HL-60 (cell line): ENCODE results near the gene NSRP1.

ENCODE experiments used
- POLR2AphosphoS5 ChIP-seq: IDR thresholded peaks from 2 replicates; pipeline ENCODE4 v1.6.1; 2012; ENCODE audit warnings: low read depth
- TF ChIP-seq, protein P1 (sequence below): IDR thresholded peaks from 2 replicates; pipeline ENCODE4 v1.6.1; 2012; ENCODE audit warnings: low read depth; ENCODE audit not compliant: insufficient replicate concordance
- TF ChIP-seq, protein P2 (sequence below): IDR thresholded peaks from one replicate; pipeline ENCODE4 v1.5.1; 2011; ENCODE audit warnings: low read length, control low read depth, inconsistent platforms; ENCODE audit not compliant: insufficient read depth

DNA sequence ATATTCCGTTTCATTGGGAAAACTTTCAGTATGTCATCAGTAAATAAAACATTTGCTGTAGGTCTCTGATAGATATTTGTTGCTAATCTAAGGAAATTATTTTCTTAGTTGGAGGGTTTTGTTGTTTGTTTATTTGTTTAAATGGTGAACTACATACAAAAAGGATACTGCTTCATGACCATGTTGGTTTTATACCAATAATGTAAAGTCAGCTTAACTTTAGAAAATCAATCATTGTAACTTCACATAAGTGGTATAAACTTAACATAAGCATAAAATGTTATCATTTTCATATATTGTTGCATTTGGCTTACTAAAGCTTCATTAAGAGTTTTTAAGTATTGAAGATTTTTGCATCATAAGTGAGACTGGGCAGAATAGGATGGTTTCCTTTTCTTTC is 57.9 kb downstream of the NSRP1 start:
- TF ChIP-seq, protein P1, sequence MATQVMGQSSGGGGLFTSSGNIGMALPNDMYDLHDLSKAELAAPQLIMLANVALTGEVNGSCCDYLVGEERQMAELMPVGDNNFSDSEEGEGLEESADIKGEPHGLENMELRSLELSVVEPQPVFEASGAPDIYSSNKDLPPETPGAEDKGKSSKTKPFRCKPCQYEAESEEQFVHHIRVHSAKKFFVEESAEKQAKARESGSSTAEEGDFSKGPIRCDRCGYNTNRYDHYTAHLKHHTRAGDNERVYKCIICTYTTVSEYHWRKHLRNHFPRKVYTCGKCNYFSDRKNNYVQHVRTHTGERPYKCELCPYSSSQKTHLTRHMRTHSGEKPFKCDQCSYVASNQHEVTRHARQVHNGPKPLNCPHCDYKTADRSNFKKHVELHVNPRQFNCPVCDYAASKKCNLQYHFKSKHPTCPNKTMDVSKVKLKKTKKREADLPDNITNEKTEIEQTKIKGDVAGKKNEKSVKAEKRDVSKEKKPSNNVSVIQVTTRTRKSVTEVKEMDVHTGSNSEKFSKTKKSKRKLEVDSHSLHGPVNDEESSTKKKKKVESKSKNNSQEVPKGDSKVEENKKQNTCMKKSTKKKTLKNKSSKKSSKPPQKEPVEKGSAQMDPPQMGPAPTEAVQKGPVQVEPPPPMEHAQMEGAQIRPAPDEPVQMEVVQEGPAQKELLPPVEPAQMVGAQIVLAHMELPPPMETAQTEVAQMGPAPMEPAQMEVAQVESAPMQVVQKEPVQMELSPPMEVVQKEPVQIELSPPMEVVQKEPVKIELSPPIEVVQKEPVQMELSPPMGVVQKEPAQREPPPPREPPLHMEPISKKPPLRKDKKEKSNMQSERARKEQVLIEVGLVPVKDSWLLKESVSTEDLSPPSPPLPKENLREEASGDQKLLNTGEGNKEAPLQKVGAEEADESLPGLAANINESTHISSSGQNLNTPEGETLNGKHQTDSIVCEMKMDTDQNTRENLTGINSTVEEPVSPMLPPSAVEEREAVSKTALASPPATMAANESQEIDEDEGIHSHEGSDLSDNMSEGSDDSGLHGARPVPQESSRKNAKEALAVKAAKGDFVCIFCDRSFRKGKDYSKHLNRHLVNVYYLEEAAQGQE, result no peak
- TF ChIP-seq, protein P2, sequence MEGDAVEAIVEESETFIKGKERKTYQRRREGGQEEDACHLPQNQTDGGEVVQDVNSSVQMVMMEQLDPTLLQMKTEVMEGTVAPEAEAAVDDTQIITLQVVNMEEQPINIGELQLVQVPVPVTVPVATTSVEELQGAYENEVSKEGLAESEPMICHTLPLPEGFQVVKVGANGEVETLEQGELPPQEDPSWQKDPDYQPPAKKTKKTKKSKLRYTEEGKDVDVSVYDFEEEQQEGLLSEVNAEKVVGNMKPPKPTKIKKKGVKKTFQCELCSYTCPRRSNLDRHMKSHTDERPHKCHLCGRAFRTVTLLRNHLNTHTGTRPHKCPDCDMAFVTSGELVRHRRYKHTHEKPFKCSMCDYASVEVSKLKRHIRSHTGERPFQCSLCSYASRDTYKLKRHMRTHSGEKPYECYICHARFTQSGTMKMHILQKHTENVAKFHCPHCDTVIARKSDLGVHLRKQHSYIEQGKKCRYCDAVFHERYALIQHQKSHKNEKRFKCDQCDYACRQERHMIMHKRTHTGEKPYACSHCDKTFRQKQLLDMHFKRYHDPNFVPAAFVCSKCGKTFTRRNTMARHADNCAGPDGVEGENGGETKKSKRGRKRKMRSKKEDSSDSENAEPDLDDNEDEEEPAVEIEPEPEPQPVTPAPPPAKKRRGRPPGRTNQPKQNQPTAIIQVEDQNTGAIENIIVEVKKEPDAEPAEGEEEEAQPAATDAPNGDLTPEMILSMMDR, result no peak
- TF ChIP-seq POLR2AphosphoS5, result no peak
